Epithelial cell of umbilical artery (primary cell): ENCODE results near the gene STAP2. TPM values are rescaled to one million over a fixed set of nuclear protein-coding genes. Genes with fewer than 3 reads are reported as not detected.

Experiments
- total RNA-seq: library from RNA; depleted of rRNA; stranded (reverse); fragments of >200 nt; gene quantifications from 2 replicates; pipeline ENCODE4 v1.2.3, GENCODE V29; 2014

The STAP2 gene
- total RNA-seq: 10.1 and 12.8 TPM in 2 replicates

GRCh38 chr19:4338441-4339355, at the start of gene STAP2:
STAP2 (minus strand) TSS chr19:4338827; CDS start chr19:4338753, 74 bp downstream.

GRCh38 chr19:4343370-4344307, 5.0 kb upstream of the STAP2 start, which contains the start of gene MPND:
MPND (plus strand) TSS chr19:4343562; CDS start chr19:4343594, 32 bp downstream.

GRCh38 chr19:4304538-4305256, 33.9 kb downstream of the STAP2 start, which contains the start of gene FSD1:
FSD1 (plus strand) TSS chr19:4304598; CDS start chr19:4304747, 149 bp downstream.

GRCh38 chr19:4302243-4302640, 36.4 kb downstream of the STAP2 start, which contains the start of gene TMIGD2:
TMIGD2 (minus strand) TSS chr19:4302389; CDS start chr19:4302385, 4 bp downstream.

GRCh38 chr19:4278419-4279266, 60.0 kb downstream of the STAP2 start, which contains the start of gene SHD:
SHD (plus strand) TSS chr19:4279266; CDS start chr19:4280064, 798 bp downstream.

Other genes starting within 250 kb of the STAP2 start
- 105 and 171 TPM in 2 replicates for gene MAP2K2, start 214.7 kb downstream of the STAP2 start, total RNA-seq
- gene CREB3L3, start 185.2 kb downstream of the STAP2 start, total RNA-seq: not detected in 2 replicates
- 12.7 and 13.7 TPM in 2 replicates for gene SIRT6, start 156.3 kb downstream of the STAP2 start, total RNA-seq
- gene ANKRD24, start 156.1 kb downstream of the STAP2 start, total RNA-seq: 0.30 and 0.32 TPM in 2 replicates
- gene EBI3, start 109.3 kb downstream of the STAP2 start, total RNA-seq: 0.32 and 0.46 TPM in 2 replicates
- gene YJU2, start 91.7 kb downstream of the STAP2 start, total RNA-seq: 21.4 and 26.0 TPM in 2 replicates
- not detected in 2 replicates for gene SHD, start 59.6 kb downstream of the STAP2 start, total RNA-seq
- not detected in 2 replicates for gene TMIGD2, start 36.4 kb downstream of the STAP2 start, total RNA-seq
- 32.5 and 34.1 TPM in 2 replicates for gene FSD1, start 34.2 kb downstream of the STAP2 start, total RNA-seq
- 5.6 and 8.8 TPM in 2 replicates for gene MPND, start 4.7 kb upstream of the STAP2 start, total RNA-seq
- gene SH3GL1, start 61.7 kb upstream of the STAP2 start, total RNA-seq: 24.7 and 27.2 TPM in 2 replicates
- 11.7 and 20.4 TPM in 2 replicates for gene CHAF1A, start 63.8 kb upstream of the STAP2 start, total RNA-seq
- gene UBXN6, start 119.0 kb upstream of the STAP2 start, total RNA-seq: 63.8 and 67.9 TPM in 2 replicates
- gene HDGFL2, start 133.5 kb upstream of the STAP2 start, total RNA-seq: 53.9 and 75.8 TPM in 2 replicates
- gene PLIN4, start 179.7 kb upstream of the STAP2 start, total RNA-seq: under 0.01 TPM in 1 of 2 replicates, not detected in the other
- gene PLIN5, start 196.4 kb upstream of the STAP2 start, total RNA-seq: 1.4 TPM in 1 of 2 replicates, not detected in the other
- gene LRG1, start 201.2 kb upstream of the STAP2 start, total RNA-seq: under 0.01 and 0.30 TPM in 2 replicates
- gene SEMA6B, start 220.9 kb upstream of the STAP2 start, total RNA-seq: 70.5 and 71.8 TPM in 2 replicates